ENCODE measurements around the gene ABCB1.
"Not testable (repeated sequence)": the region's sequence is repeated elsewhere in the genome, so short reads cannot be mapped to it uniquely, and the experiment has no call there.

DNA sequence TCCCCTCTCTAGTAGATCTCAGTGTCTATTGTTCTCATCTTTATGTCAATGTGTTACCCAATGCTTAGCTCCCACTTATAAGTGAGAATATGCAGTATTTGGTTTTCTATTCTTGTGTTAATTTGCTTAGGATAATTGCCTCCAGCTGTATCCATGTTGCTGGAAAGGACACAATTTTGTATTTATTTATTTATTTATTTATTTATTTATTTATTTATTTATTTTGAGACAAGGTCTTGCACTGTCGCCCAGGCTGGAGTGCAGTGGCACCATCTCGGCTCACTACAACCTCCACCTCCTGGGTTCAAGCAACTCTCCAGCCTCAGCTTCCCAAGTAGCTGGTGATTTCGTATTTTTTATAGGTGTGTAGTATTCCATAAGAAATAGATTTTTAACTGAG, 140.2 kb downstream of the ABCB1 start:
- TF ChIP-seq, protein P1, sequence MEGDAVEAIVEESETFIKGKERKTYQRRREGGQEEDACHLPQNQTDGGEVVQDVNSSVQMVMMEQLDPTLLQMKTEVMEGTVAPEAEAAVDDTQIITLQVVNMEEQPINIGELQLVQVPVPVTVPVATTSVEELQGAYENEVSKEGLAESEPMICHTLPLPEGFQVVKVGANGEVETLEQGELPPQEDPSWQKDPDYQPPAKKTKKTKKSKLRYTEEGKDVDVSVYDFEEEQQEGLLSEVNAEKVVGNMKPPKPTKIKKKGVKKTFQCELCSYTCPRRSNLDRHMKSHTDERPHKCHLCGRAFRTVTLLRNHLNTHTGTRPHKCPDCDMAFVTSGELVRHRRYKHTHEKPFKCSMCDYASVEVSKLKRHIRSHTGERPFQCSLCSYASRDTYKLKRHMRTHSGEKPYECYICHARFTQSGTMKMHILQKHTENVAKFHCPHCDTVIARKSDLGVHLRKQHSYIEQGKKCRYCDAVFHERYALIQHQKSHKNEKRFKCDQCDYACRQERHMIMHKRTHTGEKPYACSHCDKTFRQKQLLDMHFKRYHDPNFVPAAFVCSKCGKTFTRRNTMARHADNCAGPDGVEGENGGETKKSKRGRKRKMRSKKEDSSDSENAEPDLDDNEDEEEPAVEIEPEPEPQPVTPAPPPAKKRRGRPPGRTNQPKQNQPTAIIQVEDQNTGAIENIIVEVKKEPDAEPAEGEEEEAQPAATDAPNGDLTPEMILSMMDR (IDR thresholded peaks at IDR 0.05) = not testable (repeated sequence)
- TF ChIP-seq POLR2AphosphoS5 (IDR thresholded peaks at IDR 0.05); POLR2A (IDR thresholded peaks at IDR 0.05); EP300 (IDR thresholded peaks at IDR 0.05; ENCODE audit: low read depth): not testable (repeated sequence)

Measured in transverse colon (tissue), 4 donors.